ENCODE measurements around the gene PRKCB. TPM values are rescaled to one million over a fixed set of nuclear protein-coding genes. Genes with fewer than 3 reads are reported as not detected.

PRKCB gene
- total RNA-seq, 1 experiment from 2014 or later, result 0.89 TPM

- H3K9ac ChIP-seq (ENCODE audit: low read length), result no peak overlapping the region
- no peak overlapping the region for H2AFZ ChIP-seq (ENCODE audit: low read depth, low read length, poor library complexity, severe bottlenecking)
- H4K20me1 ChIP-seq (ENCODE audit: insufficient read depth), result no peaks in the 10 kb centered on the region
- no TSS peak for BruUV-seq (replicated peaks)
- no peak overlapping the region for H3K4me3 ChIP-seq (replicated peaks in 1 of 2; ENCODE audit: low read depth in 1 of 2, low read length in 2 of 2)
- no peaks in the 10 kb centered on the region for H3K79me2 ChIP-seq (ENCODE audit: insufficient read depth, low read length)
- no peak for DNase-seq (ENCODE audit: low read depth, low spot score)
- H3K36me3 ChIP-seq (ENCODE audit: control insufficient read depth in 1 of 2, insufficient read depth in 2 of 2, low read length in 2 of 2), result no peaks in the 10 kb centered on the region
- H3K4me2 ChIP-seq (ENCODE audit: low read length), result no peak overlapping the region
- peaks cover 45% of the 10 kb centered on the region for H3K27me3 ChIP-seq (ENCODE audit: insufficient read depth, low read length)
- ChIA-PET POLR2A (no interaction called here), RAD21 (ENCODE audit: low non-redundant PET in 1 of 2, low total read pairs in 2 of 2, uncharacterized antibody in 2 of 2, unreplicated experiment in 2 of 2) (no interaction called here), CTCF (no interaction called here)
- H3K4me1 ChIP-seq (ENCODE audit: control insufficient read depth in 1 of 2, insufficient read depth in 2 of 2, low read length in 2 of 2), result no peaks in the 10 kb centered on the region
- H3K9me3 ChIP-seq (ENCODE audit: control insufficient read depth in 1 of 2, insufficient read depth in 1 of 2, low read depth in 1 of 2, low read length in 2 of 2), result no peaks in the 10 kb centered on the region
- no peak for TF ChIP-seq CBX3 (IDR thresholded peaks at IDR 0.05; ENCODE audit: low read depth)
- ATAC-seq, result no peak
- intact Hi-C loops (cut with micrococcal nuclease), result no loop called here
- H3K9me2 ChIP-seq (ENCODE audit: insufficient read depth), result no peaks in the 10 kb centered on the region
- H3K27ac ChIP-seq (ENCODE audit: low read depth, low read length), result no peak overlapping the region
Measured at GRCh38 chr16:23929237-23929636, 93.5 kb downstream of the PRKCB start.

- Histone ChIP-seq H3K27ac (ENCODE audit: low read depth, low read length) (no peak overlapping the region), H2AFZ (ENCODE audit: low read depth, low read length, poor library complexity, severe bottlenecking) (no peak overlapping the region), H3K9ac (ENCODE audit: low read length) (no peak overlapping the region), H3K4me1 (ENCODE audit: control insufficient read depth in 1 of 2, insufficient read depth in 2 of 2, low read length in 2 of 2) (no peaks in the 10 kb centered on the region), H4K20me1 (ENCODE audit: insufficient read depth) (no peaks in the 10 kb centered on the region), H3K36me3 (ENCODE audit: control insufficient read depth in 1 of 2, insufficient read depth in 2 of 2, low read length in 2 of 2) (no peaks in the 10 kb centered on the region), H3K79me2 (ENCODE audit: insufficient read depth, low read length) (no peaks in the 10 kb centered on the region), H3K9me2 (ENCODE audit: insufficient read depth) (no peaks in the 10 kb centered on the region), H3K4me3 (replicated peaks in 1 of 2; ENCODE audit: low read depth in 1 of 2, low read length in 2 of 2) (no peak overlapping the region), H3K4me2 (ENCODE audit: low read length) (no peak overlapping the region), H3K27me3 (ENCODE audit: insufficient read depth, low read length) (peaks cover 44% of the 10 kb centered on the region), H3K9me3 (ENCODE audit: control insufficient read depth in 1 of 2, insufficient read depth in 1 of 2, low read depth in 1 of 2, low read length in 2 of 2) (no peaks in the 10 kb centered on the region)
- ATAC-seq, result no peak
- POLR2A ChIA-PET, result no interaction called here
- CTCF ChIA-PET, result no interaction called here
- TF ChIP-seq MAX (IDR thresholded peaks at IDR 0.05) (no peak), SIN3A (IDR thresholded peaks at IDR 0.05; ENCODE audit: low read depth) (no peak), RAD21 (IDR thresholded peaks at IDR 0.05; ENCODE audit: low read depth) (no peak), ZNF274 (IDR thresholded peaks at IDR 0.05; ENCODE audit: low read depth, low read length) (no peak), CTCF (IDR thresholded peaks at IDR 0.05 in 2 of 3, conservative IDR thresholded peaks at IDR 0.05 in 1 of 3; ENCODE audit: borderline replicate concordance in 1 of 3, insufficient read depth in 1 of 3, low read depth in 2 of 3, low read length in 2 of 3) (no peak), TCF7L2 (IDR thresholded peaks at IDR 0.05; ENCODE audit: borderline replicate concordance, extremely low read depth, insufficient read depth, insufficient read length) (no peak)
- RAD21 ChIA-PET (ENCODE audit: low non-redundant PET in 1 of 2, low total read pairs in 2 of 2, uncharacterized antibody in 2 of 2, unreplicated experiment in 2 of 2), result no interaction called here
- BruUV-seq (replicated peaks), result no TSS peak
- intact Hi-C loops (cut with micrococcal nuclease), result no loop called here
- no peak for DNase-seq (ENCODE audit: low read depth, low spot score)
Measured at GRCh38 chr16:23929856-23930255, 94.1 kb downstream of the PRKCB start.

All from HCT116 (cell line).